ENCODE data around the gene HLA-F.
A peak's percentile ranks its signal among the peaks of the same experiment; 100 is the strongest.

The HLA-F gene

GRCh38 chr6:29744621-29745020 is 21.4 kb downstream of the HLA-F start:
- Histone ChIP-seq H3K4me1 (ENCODE audit: control insufficient read depth, insufficient read depth, low read length) (peaks cover 11% of the 10 kb centered on the region; the same call in 1 of the 2 replicates), H3K9ac (ENCODE audit: low read length) (no peak overlapping the region), H3K4me3 (ENCODE audit: low read depth, low read length) (no peak overlapping the region), H3K36me3 (ENCODE audit: control insufficient read depth, insufficient read depth, low read length) (no peaks in the 10 kb centered on the region), H3K27me3 (ENCODE audit: control insufficient read depth, insufficient read depth, low read length) (peaks cover 56% of the 10 kb centered on the region), H3K27ac (ENCODE audit: low read depth, low read length) (no peak overlapping the region), H3K9me3 (ENCODE audit: control insufficient read depth, insufficient read depth, low read depth, low read length) (no peaks in the 10 kb centered on the region)

DNA sequence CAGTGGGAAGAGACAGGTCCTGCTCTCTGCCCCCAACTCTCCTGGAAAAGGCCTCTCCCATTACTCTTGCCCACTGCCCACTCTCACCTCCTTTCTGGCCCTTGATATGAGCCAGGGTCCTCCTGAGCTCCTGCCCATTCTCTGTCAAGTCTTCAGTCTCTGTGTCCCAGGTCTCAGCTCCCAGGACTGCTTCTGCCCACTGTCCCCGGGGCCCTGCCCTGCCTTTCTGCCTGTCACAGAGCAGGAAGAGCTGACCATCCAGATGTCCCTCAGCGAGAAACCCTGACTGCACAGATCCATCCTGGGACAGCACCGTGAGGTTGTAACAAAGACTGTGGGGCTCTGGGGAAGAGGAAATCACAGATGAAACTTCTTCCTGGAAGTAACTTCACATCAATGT is 22.2 kb downstream of the HLA-F start:
- Histone ChIP-seq H3K4me1 (ENCODE audit: control insufficient read depth, insufficient read depth, low read length) (peaks cover 12% of the 10 kb centered on the region; the same call in 1 of the 2 replicates), H3K27me3 (ENCODE audit: control insufficient read depth, insufficient read depth, low read length) (peaks cover 63% of the 10 kb centered on the region), H3K27ac (ENCODE audit: low read depth, low read length) (no peak overlapping the region), H3K36me3 (ENCODE audit: control insufficient read depth, insufficient read depth, low read length) (no peaks in the 10 kb centered on the region), H3K4me3 (ENCODE audit: low read depth, low read length) (no peak overlapping the region), H3K9ac (ENCODE audit: low read length) (no peak overlapping the region), H3K9me3 (ENCODE audit: control insufficient read depth, insufficient read depth, low read depth, low read length) (no peaks in the 10 kb centered on the region)

DNA sequence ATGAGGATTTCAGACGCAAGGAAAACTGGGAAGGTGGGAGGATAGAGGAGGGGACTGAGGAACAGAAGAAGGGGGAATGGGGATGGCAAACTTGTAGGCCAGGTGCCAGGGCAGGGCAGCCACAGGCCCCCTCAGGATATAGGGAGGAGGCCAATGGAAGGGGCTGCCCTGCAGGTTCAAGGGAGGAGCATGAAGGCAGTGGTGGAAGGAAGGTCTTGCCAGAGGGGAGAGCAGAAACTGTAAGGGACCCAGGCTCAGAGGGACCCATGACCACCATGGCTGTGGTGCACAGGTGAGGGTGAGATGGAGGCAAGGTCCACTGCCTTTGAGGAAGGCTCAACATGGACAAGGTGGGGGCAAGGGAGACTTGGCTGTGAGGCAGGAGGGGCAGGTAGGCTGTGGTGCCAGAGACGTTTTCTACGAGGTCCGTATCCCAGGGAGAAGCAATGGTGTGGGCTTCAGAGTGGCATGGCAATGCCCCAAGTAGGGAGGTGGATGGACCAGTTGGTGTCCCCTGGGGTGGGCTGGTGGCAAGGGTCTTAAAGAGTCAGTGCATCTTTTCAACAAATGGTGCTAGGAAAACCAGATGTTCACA is 22.7 kb downstream of the HLA-F start:
- Histone ChIP-seq H3K9ac (ENCODE audit: low read length) (no peak overlapping the region), H3K36me3 (ENCODE audit: control insufficient read depth, insufficient read depth, low read length) (no peaks in the 10 kb centered on the region), H3K27ac (ENCODE audit: low read depth, low read length) (no peak overlapping the region), H3K4me1 (ENCODE audit: control insufficient read depth, insufficient read depth, low read length) (peaks cover 12% of the 10 kb centered on the region; the same call in 1 of the 2 replicates), H3K9me3 (ENCODE audit: control insufficient read depth, insufficient read depth, low read depth, low read length) (no peaks in the 10 kb centered on the region), H3K27me3 (ENCODE audit: control insufficient read depth, insufficient read depth, low read length) (peaks cover 69% of the 10 kb centered on the region), H3K4me3 (ENCODE audit: low read depth, low read length) (no peak overlapping the region)

- Histone ChIP-seq H3K4me1 (ENCODE audit: control insufficient read depth, insufficient read depth, low read length) (peaks cover 12% of the 10 kb centered on the region; the same call in 1 of the 2 replicates), H3K27me3 (ENCODE audit: control insufficient read depth, insufficient read depth, low read length) (peaks cover 80% of the 10 kb centered on the region), H3K9me3 (ENCODE audit: control insufficient read depth, insufficient read depth, low read depth, low read length) (no peaks in the 10 kb centered on the region), H3K27ac (ENCODE audit: low read depth, low read length) (no peak overlapping the region), H3K4me3 (ENCODE audit: low read depth, low read length) (no peak overlapping the region), H3K9ac (ENCODE audit: low read length) (no peak overlapping the region), H3K36me3 (ENCODE audit: control insufficient read depth, insufficient read depth, low read length) (no peaks in the 10 kb centered on the region)
These were observed 23.8 kb downstream of the HLA-F start for GRCh38 chr6:29746846-29747687.

- H3K4me3 ChIP-seq (ENCODE audit: low read depth, low read length) = peak overlapping the region; percentile 66
- H3K27ac ChIP-seq (ENCODE audit: low read depth, low read length) = no peak overlapping the region
- no peaks in the 10 kb centered on the region for H3K9me3 ChIP-seq (ENCODE audit: control insufficient read depth, insufficient read depth, low read depth, low read length)
- H3K9ac ChIP-seq (ENCODE audit: low read length) = no peak overlapping the region
- H3K27me3 ChIP-seq (ENCODE audit: control insufficient read depth, insufficient read depth, low read length) = peaks cover 82% of the 10 kb centered on the region
- peaks cover 12% of the 10 kb centered on the region; the same call in 1 of the 2 replicates for H3K4me1 ChIP-seq (ENCODE audit: control insufficient read depth, insufficient read depth, low read length)
- no peaks in the 10 kb centered on the region for H3K36me3 ChIP-seq (ENCODE audit: control insufficient read depth, insufficient read depth, low read length)
These were observed 24.5 kb downstream of the HLA-F start for GRCh38 chr6:29747688-29748250.

GRCh38 chr6:29748391-29749307 is 25.4 kb downstream of the HLA-F start:
- Histone ChIP-seq H3K4me1 (ENCODE audit: control insufficient read depth, insufficient read depth, low read length) (peaks cover 12% of the 10 kb centered on the region; the same call in 1 of the 2 replicates), H3K9me3 (ENCODE audit: control insufficient read depth, insufficient read depth, low read depth, low read length) (no peaks in the 10 kb centered on the region), H3K4me3 (ENCODE audit: low read depth, low read length) (peak overlapping the region; percentile 66), H3K27ac (ENCODE audit: low read depth, low read length) (no peak overlapping the region), H3K36me3 (ENCODE audit: control insufficient read depth, insufficient read depth, low read length) (no peaks in the 10 kb centered on the region), H3K9ac (ENCODE audit: low read length) (no peak overlapping the region), H3K27me3 (ENCODE audit: control insufficient read depth, insufficient read depth, low read length) (peaks cover 78% of the 10 kb centered on the region)

- Histone ChIP-seq H3K9me3 (ENCODE audit: control insufficient read depth, insufficient read depth, low read depth, low read length) (no peaks in the 10 kb centered on the region), H3K9ac (ENCODE audit: low read length) (no peak overlapping the region), H3K36me3 (ENCODE audit: control insufficient read depth, insufficient read depth, low read length) (no peaks in the 10 kb centered on the region), H3K27ac (ENCODE audit: low read depth, low read length) (no peak overlapping the region), H3K4me1 (ENCODE audit: control insufficient read depth, insufficient read depth, low read length) (peaks cover 12% of the 10 kb centered on the region; the same call in 1 of the 2 replicates), H3K4me3 (ENCODE audit: low read depth, low read length) (peak overlapping the region; percentile 66), H3K27me3 (ENCODE audit: control insufficient read depth, insufficient read depth, low read length) (peaks cover 78% of the 10 kb centered on the region)
These were observed 26.1 kb downstream of the HLA-F start for GRCh38 chr6:29749308-29749662.

- H3K36me3 ChIP-seq (ENCODE audit: control insufficient read depth, insufficient read depth, low read length) = no peaks in the 10 kb centered on the region
- H3K4me3 ChIP-seq (ENCODE audit: low read depth, low read length) = peak overlapping the region; percentile 66
- H3K27me3 ChIP-seq (ENCODE audit: control insufficient read depth, insufficient read depth, low read length) = peaks cover 76% of the 10 kb centered on the region
- H3K9me3 ChIP-seq (ENCODE audit: control insufficient read depth, insufficient read depth, low read depth, low read length) = no peaks in the 10 kb centered on the region
- peaks cover 12% of the 10 kb centered on the region; the same call in 1 of the 2 replicates for H3K4me1 ChIP-seq (ENCODE audit: control insufficient read depth, insufficient read depth, low read length)
- no peak overlapping the region for H3K9ac ChIP-seq (ENCODE audit: low read length)
- H3K27ac ChIP-seq (ENCODE audit: low read depth, low read length) = no peak overlapping the region
These were observed 26.4 kb downstream of the HLA-F start for GRCh38 chr6:29749668-29750067.

DNA sequence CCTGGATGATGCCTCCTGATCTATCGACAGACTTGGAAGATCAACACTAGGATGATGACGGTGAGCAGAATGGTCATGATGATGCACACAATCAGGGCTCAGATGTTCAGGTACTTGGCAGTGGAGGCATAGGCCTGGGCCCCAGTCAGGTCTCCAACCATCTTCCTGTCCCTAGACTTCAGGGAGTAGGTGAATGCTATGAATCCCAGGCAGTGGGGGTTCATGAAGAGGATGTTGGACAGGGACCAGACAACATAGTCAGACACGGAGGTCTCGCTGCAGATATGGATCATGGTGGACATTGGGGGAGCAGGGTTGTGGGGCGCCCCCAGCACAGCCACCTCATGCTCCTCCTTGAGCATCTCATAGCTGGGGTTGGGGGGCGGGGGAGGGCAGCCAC is 27.5 kb downstream of the HLA-F start:
- Histone ChIP-seq H3K4me1 (ENCODE audit: control insufficient read depth, insufficient read depth, low read length) (peaks cover 17% of the 10 kb centered on the region), H3K9ac (ENCODE audit: low read length) (no peak overlapping the region), H3K9me3 (ENCODE audit: control insufficient read depth, insufficient read depth, low read depth, low read length) (no peaks in the 10 kb centered on the region), H3K36me3 (ENCODE audit: control insufficient read depth, insufficient read depth, low read length) (no peaks in the 10 kb centered on the region), H3K27me3 (ENCODE audit: control insufficient read depth, insufficient read depth, low read length) (peaks cover 69% of the 10 kb centered on the region), H3K27ac (ENCODE audit: low read depth, low read length) (no peak overlapping the region), H3K4me3 (ENCODE audit: low read depth, low read length) (no peak overlapping the region)

DNA sequence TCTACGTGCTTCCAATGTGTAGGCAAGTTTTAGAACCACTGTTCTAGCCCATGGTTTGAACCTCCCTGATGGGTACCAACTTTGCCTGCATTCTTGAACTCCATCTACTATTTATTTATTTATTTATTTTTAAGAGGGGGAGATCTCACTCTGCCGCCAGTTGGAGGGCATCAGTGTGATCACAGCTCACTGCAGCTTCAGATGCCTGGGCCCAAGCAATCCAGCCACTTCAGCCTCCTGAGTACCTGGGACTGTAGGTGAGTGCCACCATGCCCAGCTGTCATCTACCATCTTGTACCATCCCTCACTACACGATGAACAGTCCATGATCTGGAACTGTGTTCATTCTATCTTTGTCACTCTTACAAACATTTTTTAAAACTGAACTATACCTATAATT is 28.2 kb downstream of the HLA-F start:
- Histone ChIP-seq H3K4me3 (ENCODE audit: low read depth, low read length) (no peak overlapping the region), H3K27me3 (ENCODE audit: control insufficient read depth, insufficient read depth, low read length) (peaks cover 66% of the 10 kb centered on the region), H3K9me3 (ENCODE audit: control insufficient read depth, insufficient read depth, low read depth, low read length) (no peaks in the 10 kb centered on the region), H3K4me1 (ENCODE audit: control insufficient read depth, insufficient read depth, low read length) (peaks cover 24% of the 10 kb centered on the region), H3K27ac (ENCODE audit: low read depth, low read length) (no peak overlapping the region), H3K36me3 (ENCODE audit: control insufficient read depth, insufficient read depth, low read length) (no peaks in the 10 kb centered on the region), H3K9ac (ENCODE audit: low read length) (no peak overlapping the region)

Data from HUES6 (cell line).